SJSA1 (cell line): ENCODE data around the gene PLA2G15. TPM values are rescaled to one million over a fixed set of nuclear protein-coding genes. Genes with fewer than 3 reads are reported as not detected.

ENCODE experiments used
- DNase-seq, 2 experiments: peaks; one replicate each; pipeline ENCODE4 v3.0.0-alpha.2; 2015 to 2020; ENCODE audit warnings: low spot score in 2 of 2, low read depth in 1 of 2
- H3K27ac ChIP-seq: fragments of 250-450 bp; sonication (Bioruptor Pico); 2 replicates; pipeline ENCODE4 v1.5.1; 2020; ENCODE audit warnings: mild to moderate bottlenecking, moderate library complexity
- H3K27me3 ChIP-seq: fragments of 250-450 bp; sonication (Bioruptor Pico); replicated peaks from 2 replicates; pipeline ENCODE4 v1.5.1; 2020; ENCODE audit warnings: mild to moderate bottlenecking, moderate library complexity
- H3K36me3 ChIP-seq: fragments of 250-450 bp; sonication (Bioruptor Pico); 2 replicates; pipeline ENCODE4 v1.5.1; 2020; ENCODE audit warnings: mild to moderate bottlenecking
- H3K4me1 ChIP-seq: fragments of 250-450 bp; sonication (Bioruptor Pico); replicated peaks from 2 replicates; pipeline ENCODE4 v1.6.1; 2021; ENCODE audit warnings: mild to moderate bottlenecking
- H3K4me3 ChIP-seq: fragments of 250-450 bp; sonication (Bioruptor Pico); 2 replicates; pipeline ENCODE4 v1.5.1; 2020; ENCODE audit warnings: mild to moderate bottlenecking
- H3K9me3 ChIP-seq: fragments of 250-450 bp; sonication (Bioruptor Pico); replicated peaks from 2 replicates; pipeline ENCODE4 v1.5.1; 2020; ENCODE audit warnings: mild to moderate bottlenecking
- total RNA-seq: library from RNA; depleted of rRNA; stranded (reverse); fragments of >200 nt; shearing (Covaris generic); gene quantifications from 2 replicates; pipeline ENCODE4 v1.2.3, GENCODE V29; 2014

Gene PLA2G15
- total RNA-seq, 1 experiment from 2014 or later: 20.3 TPM

DNA sequence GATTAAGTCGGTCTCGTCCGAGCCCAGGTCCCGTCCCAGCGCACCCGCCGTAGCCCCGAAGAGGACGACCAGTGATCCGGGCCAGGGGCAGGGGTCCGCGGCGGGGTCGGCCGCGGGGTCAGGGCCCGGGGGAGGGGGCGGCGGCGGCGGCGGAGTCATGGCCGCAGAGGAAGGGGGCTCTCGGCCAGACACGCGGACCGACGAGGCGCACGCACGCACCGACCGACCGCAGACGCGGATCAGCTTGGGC is 9.4 kb upstream of the PLA2G15 start, which contains the start of gene ESRP2:
Gene ESRP2 (minus strand): TSS at position 241 of the 250 bp plus-strand sequence. CDS start 82 bp downstream, at position 159.
- Histone ChIP-seq H3K27ac (peak within 1 kb of the TSS; percentile 78), H3K9me3 (no peaks in the 10 kb centered on the region), H3K36me3 (no peaks in the 10 kb centered on the region), H3K4me3 (peak within 1 kb of the TSS; percentile 37), H3K4me1 (peaks cover 18% of the 10 kb centered on the region), H3K27me3 (no peaks in the 10 kb centered on the region)
- DNase-seq: no peak

GRCh38 chr16:68236137-68236825 is 8.9 kb upstream of the PLA2G15 start:
- peaks cover 18% of the 10 kb centered on the region for H3K4me1 ChIP-seq
- no peaks in the 10 kb centered on the region for H3K36me3 ChIP-seq
- peak overlapping the region; percentile 78 for H3K27ac ChIP-seq
- H3K27me3 ChIP-seq: no peaks in the 10 kb centered on the region
- no peak for DNase-seq
- no peaks in the 10 kb centered on the region for H3K9me3 ChIP-seq
- no peak overlapping the region for H3K4me3 ChIP-seq

GRCh38 chr16:68236826-68237242 is 8.3 kb upstream of the PLA2G15 start:
- H3K9me3 ChIP-seq: no peaks in the 10 kb centered on the region
- no peaks in the 10 kb centered on the region for H3K27me3 ChIP-seq
- peak overlapping the region; percentile 37 for H3K4me3 ChIP-seq
- peak overlapping the region; percentile 78 for H3K27ac ChIP-seq
- no peaks in the 10 kb centered on the region for H3K36me3 ChIP-seq
- peaks cover 18% of the 10 kb centered on the region for H3K4me1 ChIP-seq
- DNase-seq: no peak

- Histone ChIP-seq H3K4me1 (peaks cover 18% of the 10 kb centered on the region), H3K27me3 (no peaks in the 10 kb centered on the region), H3K36me3 (no peaks in the 10 kb centered on the region), H3K4me3 (peak overlapping the region; percentile 37), H3K9me3 (no peaks in the 10 kb centered on the region), H3K27ac (peak overlapping the region; percentile 96)
- DNase-seq: peak; percentile 99 to 100
Measured at GRCh38 chr16:68237243-68238028, 7.7 kb upstream of the PLA2G15 start.

DNA sequence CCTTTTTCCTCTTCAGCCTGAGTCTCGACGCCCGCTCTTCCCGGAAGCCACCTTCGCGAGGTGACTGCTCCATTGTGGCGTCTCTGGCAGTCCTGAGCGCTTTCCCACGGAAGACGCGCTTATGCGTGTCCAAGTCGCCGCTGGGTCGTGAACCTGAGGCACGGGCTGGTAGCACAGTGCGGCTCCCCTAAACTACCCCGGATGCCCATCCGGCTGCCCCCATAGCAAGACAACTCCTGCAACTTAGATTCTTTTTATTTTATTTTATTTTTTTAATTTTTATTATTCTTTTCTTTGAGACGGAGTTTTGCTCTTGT is 7.2 kb upstream of the PLA2G15 start:
- no peaks in the 10 kb centered on the region for H3K27me3 ChIP-seq
- DNase-seq: no peak
- peak overlapping the region; percentile 37 for H3K4me3 ChIP-seq
- H3K27ac ChIP-seq: peak overlapping the region; percentile 96
- no peaks in the 10 kb centered on the region for H3K9me3 ChIP-seq
- H3K4me1 ChIP-seq: peaks cover 18% of the 10 kb centered on the region
- no peaks in the 10 kb centered on the region for H3K36me3 ChIP-seq

DNA sequence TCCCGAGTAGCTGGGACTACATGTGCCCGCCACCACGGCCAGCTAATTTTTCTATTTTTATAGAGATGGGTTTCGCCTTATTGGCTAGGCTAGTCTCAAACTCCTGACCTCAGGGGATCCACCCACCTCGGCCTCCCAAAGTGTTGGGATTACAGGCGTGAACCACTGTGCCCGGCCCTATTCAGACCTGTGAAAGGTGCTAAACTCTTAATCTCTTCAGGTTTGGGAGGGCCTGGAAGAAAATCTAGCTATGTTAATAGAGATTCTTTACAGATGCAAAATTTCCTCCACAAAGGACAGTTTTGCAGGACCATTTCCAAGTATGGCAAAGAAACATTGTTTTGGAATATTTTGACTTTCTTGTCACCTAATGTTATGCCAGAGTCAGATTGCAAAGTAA is 3.1 kb upstream of the PLA2G15 start:
- Histone ChIP-seq H3K27me3 (no peaks in the 10 kb centered on the region), H3K4me3 (no peak overlapping the region), H3K9me3 (no peaks in the 10 kb centered on the region), H3K36me3 (no peaks in the 10 kb centered on the region), H3K27ac (no peak overlapping the region), H3K4me1 (peaks cover 24% of the 10 kb centered on the region)
- no peak for DNase-seq

GRCh38 chr16:68242926-68243858 is 2.0 kb upstream of the PLA2G15 start:
- Histone ChIP-seq H3K9me3 (no peaks in the 10 kb centered on the region), H3K4me3 (no peak overlapping the region), H3K4me1 (peaks cover 19% of the 10 kb centered on the region), H3K27me3 (no peaks in the 10 kb centered on the region), H3K27ac (no peak overlapping the region), H3K36me3 (0 out of 2 replicates have a peak, but pooled peaks cover 2% of the 10 kb centered on the region)
- DNase-seq: no peak

DNA sequence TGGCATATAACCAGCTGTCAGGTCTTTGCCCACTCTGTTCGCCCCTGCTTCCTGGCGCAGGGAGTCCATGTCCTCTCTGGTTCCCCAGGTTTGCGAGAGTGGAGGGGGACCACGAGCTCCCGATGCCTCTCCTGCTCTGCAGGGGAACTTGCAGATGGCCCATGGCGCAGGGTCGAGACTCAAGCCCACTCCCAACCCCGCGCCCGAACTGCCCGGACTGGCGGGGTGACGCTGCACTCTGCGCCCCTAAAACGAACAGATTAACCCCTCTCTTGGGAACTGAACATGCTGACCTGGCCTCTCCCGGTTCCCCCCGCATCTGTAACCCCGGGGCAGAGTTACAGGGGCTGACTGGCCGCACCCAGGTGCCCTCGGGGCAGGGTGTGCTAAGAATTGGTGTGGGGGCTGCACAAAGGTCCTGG is 681 bp upstream of the PLA2G15 start:
- 0 out of 2 replicates have a peak, but pooled peaks cover 6% of the 10 kb centered on the region for H3K36me3 ChIP-seq
- 0 out of 2 replicates have a peak overlapping the region, but pooled peaks have one; percentile 10 for H3K27ac ChIP-seq
- H3K4me1 ChIP-seq: peaks cover 16% of the 10 kb centered on the region
- peak overlapping the region; percentile 76 for H3K4me3 ChIP-seq
- H3K27me3 ChIP-seq: no peaks in the 10 kb centered on the region
- H3K9me3 ChIP-seq: no peaks in the 10 kb centered on the region
- no peak for DNase-seq

DNA sequence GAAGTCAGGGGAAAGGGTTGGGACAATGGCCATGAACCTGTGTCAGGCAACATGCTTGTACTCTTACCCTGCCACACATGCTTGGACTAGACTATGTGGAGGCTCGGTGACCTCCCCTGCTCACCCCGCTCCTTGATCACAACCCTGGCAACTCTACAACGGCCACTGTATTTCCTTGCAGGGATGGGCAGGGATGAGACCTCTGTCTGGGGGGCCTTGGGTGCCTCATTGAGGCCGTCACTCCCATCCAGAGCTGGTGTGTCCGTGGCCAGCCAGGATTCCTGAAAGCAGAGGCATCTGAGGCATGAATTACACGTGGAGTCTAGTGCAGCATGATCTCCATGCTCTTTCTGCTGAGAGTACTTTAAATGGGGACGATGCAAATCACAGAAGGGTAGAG is 948 bp downstream of the PLA2G15 start:
- peaks cover 16% of the 10 kb centered on the region for H3K4me1 ChIP-seq
- H3K27me3 ChIP-seq: no peaks in the 10 kb centered on the region
- DNase-seq: no peak
- peak overlapping the region; percentile 76 for H3K4me3 ChIP-seq
- no peaks in the 10 kb centered on the region for H3K9me3 ChIP-seq
- H3K36me3 ChIP-seq: peaks cover 16% of the 10 kb centered on the region
- no peak overlapping the region for H3K27ac ChIP-seq

DNA sequence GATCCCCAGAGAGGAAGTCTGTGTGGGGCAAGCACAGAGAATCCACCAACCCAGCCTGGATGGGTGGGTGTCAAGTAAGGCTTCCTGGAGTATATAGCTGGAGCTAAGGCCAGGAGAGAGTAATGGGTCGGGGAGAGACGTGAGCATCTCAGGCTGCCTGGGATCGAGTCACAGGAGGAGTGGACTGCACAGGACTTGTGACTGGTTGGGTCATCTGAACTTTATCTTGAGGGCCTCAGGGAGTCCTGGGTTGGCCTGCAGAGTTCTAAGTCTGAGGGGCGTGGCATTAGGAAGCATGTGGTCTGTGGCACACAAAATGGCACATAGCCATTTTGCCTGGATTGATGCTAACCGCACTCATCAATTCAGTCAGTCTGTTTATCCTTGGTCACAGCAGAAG is 1.5 kb downstream of the PLA2G15 start:
- no peak for DNase-seq
- Histone ChIP-seq H3K27ac (no peak overlapping the region), H3K4me3 (no peak overlapping the region)

DNA sequence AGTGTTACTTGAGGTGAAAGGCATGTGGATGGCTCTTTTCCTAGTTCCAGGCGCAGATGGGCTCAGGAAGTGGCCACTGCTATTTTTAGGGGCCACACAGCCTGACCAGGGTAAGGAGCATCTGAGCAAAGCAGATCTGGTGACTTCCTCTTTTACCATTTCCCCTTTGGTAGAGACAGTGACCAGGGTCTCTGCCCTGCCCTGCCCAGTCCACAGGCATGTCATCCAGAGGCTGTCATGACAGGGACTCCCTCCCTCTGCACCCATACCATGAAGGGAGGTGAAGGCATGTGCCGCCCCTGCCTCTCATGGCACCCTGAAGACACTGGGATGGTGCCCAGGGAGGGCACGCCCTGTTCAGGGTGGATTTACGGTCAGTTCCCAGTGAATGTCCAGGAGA is 2.2 kb downstream of the PLA2G15 start:
- H3K9me3 ChIP-seq: no peaks in the 10 kb centered on the region
- H3K4me1 ChIP-seq: peaks cover 16% of the 10 kb centered on the region
- H3K27me3 ChIP-seq: no peaks in the 10 kb centered on the region
- no peak overlapping the region for H3K27ac ChIP-seq
- no peak overlapping the region for H3K4me3 ChIP-seq
- H3K36me3 ChIP-seq: peaks cover 19% of the 10 kb centered on the region
- no peak for DNase-seq

More for the DNA sequence above, 1.5 kb downstream of the PLA2G15 start:
- H3K9me3 ChIP-seq: no peaks in the 10 kb centered on the region
- H3K4me1 ChIP-seq: peaks cover 16% of the 10 kb centered on the region
- no peaks in the 10 kb centered on the region for H3K27me3 ChIP-seq
- H3K36me3 ChIP-seq: peaks cover 19% of the 10 kb centered on the region

- H3K9me3 ChIP-seq: no peaks in the 10 kb centered on the region
- no peak for DNase-seq
- H3K4me1 ChIP-seq: peaks cover 16% of the 10 kb centered on the region
- H3K36me3 ChIP-seq: peaks cover 24% of the 10 kb centered on the region
- no peaks in the 10 kb centered on the region for H3K27me3 ChIP-seq
- H3K27ac ChIP-seq: no peak overlapping the region
- H3K4me3 ChIP-seq: no peak overlapping the region
Measured at GRCh38 chr16:68247932-68248331, 2.8 kb downstream of the PLA2G15 start.

DNA sequence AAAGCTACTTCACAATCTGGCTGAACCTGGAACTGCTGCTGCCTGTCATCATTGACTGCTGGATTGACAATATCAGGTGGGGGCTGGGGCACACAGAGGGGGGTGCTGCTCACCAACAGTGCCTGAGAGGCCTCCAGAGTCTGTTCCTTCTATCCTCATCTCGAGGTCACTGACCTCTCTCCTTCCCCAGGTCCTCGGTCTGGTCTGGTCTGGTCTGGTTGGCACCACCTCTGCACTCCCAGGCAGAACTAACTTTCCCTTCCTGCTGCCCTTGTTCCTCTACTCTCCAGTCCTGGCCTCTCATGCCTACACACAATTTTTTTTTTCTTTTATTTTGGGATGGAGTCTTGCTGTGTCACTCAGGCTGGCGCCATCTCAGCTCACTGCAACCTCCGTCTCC is 4.2 kb downstream of the PLA2G15 start:
- H3K36me3 ChIP-seq: peaks cover 29% of the 10 kb centered on the region
- no peaks in the 10 kb centered on the region for H3K27me3 ChIP-seq
- H3K9me3 ChIP-seq: no peaks in the 10 kb centered on the region
- H3K27ac ChIP-seq: no peak overlapping the region
- no peak overlapping the region for H3K4me3 ChIP-seq
- no peak for DNase-seq
- H3K4me1 ChIP-seq: peaks cover 13% of the 10 kb centered on the region
